Urinary bladder (tissue), 4 donors: Measurements from ENCODE around the gene ANKRD60. TPM values are rescaled to one million over a fixed set of nuclear protein-coding genes. Genes with fewer than 3 reads are reported as not detected.

Experiments
- DNase-seq: peaks from one replicate; pipeline ENCODE4 v3.0.0-alpha.2; 2015; ENCODE audit errors: extremely low spot score
- H3K27ac ChIP-seq: one replicate; pipeline ENCODE4 v1.5.1; 2013; ENCODE audit warnings: low read depth, mild to moderate bottlenecking, moderate library complexity
- H3K36me3 ChIP-seq: one replicate; pipeline ENCODE4 v1.6.1; 2013; ENCODE audit warnings: mild to moderate bottlenecking, moderate library complexity; ENCODE audit not compliant: insufficient read depth
- H3K4me1 ChIP-seq: one replicate; pipeline ENCODE4 v1.6.1; 2013; ENCODE audit warnings: mild to moderate bottlenecking, moderate library complexity; ENCODE audit not compliant: insufficient read depth
- H3K4me3 ChIP-seq: one replicate; pipeline ENCODE4 v1.5.1; 2013; ENCODE audit warnings: low read depth, low read length
- WGBS: extraction: QIAGEN DNeasy Blood & Tissue Kit; methylation state at CpG from one replicate; pipeline ENCODE4 v1.1.7; 2013; 5-methylcytosine and 5-hydroxymethylcytosine counted together
- polyA plus RNA-seq: library from polyadenylated mRNA; stranded (reverse); fragments of 200-250 nt; gene quantifications from one replicate; pipeline ENCODE4 v1.2.3, GENCODE V29; 2013
- total RNA-seq: library from RNA; depleted of rRNA; stranded (reverse); fragments of >200 nt; gene quantifications from one replicate; pipeline ENCODE4 v1.2.3, GENCODE V29; 2014
- donor health status: healthy with polysubstance abuse.
- donor health status: healthy.

The ANKRD60 gene
- total and polyA plus RNA-seq, 2 donors: not detected

DNA sequence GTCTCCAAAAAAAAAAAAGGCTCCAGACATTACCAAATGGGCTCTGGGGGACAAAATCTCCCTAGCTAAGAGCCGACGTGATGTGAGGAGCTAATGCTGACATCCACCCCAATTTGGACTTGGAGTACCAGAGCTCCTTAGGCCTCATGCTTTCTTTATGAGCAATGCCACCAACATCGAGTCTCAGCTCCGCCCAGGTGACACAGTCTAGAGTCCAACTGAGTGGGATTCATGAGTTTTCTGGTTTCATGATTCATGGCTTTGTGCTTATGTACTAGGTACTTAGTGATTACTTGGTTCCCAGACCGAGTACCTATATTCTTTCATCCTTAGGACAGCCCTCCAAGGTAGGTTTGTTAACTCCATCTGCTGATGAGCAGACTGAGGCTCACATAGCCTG is 4.4 kb downstream of the ANKRD60 start:
- DNase-seq: no peak
- Histone ChIP-seq H3K4me1 (peaks cover 1% of the 10 kb centered on the region), H3K27ac (no peak overlapping the region), H3K36me3 (no peaks in the 10 kb centered on the region), H3K4me3 (no peak overlapping the region)
- 84% methylated on average over 5 of the region's 5 CpGs for WGBS

DNA sequence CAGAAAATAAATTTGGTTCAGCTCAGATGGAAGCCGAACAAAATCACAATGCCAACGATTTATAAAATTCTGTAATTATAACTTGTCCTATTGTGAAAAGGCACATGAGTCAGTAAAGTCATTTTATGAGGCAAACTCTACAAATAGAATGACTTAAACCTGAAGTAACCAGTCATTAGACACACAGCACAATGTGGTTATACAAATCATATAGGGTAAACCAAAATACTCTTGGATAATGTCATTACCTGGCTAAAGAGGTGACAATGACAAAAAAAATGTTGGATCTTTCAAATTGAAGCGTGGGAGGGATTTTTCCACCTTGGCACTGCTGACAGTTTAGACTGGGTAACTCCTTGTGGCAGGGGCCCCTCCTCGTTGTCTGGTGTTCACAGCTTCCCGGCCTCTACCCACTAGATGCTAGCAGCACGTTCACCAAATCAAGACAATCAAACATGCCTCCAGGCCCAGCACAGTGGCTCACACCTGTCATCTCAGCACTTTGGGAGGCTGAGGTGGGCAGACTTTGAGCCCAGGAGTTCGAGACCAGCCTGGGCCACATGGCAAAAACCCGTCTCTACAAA is 5.0 kb downstream of the ANKRD60 start:
- H3K4me3 ChIP-seq: no peak overlapping the region
- 77% methylated on average over 8 of the region's 8 CpGs for WGBS
- DNase-seq: no peak
- no peak overlapping the region for H3K27ac ChIP-seq
- H3K36me3 ChIP-seq: no peaks in the 10 kb centered on the region
- H3K4me1 ChIP-seq: no peaks in the 10 kb centered on the region

DNA sequence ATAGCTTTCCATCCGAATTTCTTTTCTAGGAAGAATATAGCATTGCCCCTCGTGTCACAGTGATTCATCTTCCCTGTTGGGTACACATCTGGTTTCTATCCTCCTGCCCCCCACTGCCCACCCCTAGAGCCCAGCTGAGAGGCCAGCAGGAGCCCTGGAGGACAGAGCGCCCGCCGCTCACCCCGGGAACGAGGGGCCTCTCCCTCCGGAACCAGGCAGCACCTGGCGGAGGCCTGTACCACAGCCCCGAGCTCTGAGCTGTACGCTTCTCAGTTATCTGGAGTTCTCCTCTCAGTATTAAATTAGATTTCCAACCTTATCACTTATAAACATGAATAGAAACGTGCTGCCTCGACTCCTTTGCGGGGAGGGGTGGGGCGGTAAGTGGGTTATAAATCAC is 6.0 kb downstream of the ANKRD60 start:
- no peaks in the 10 kb centered on the region for H3K4me1 ChIP-seq
- DNase-seq: no peak
- H3K36me3 ChIP-seq: no peaks in the 10 kb centered on the region
- H3K27ac ChIP-seq: no peak overlapping the region
- WGBS: 62% methylated on average over 15 of the region's 15 CpGs
- no peak overlapping the region for H3K4me3 ChIP-seq

DNA sequence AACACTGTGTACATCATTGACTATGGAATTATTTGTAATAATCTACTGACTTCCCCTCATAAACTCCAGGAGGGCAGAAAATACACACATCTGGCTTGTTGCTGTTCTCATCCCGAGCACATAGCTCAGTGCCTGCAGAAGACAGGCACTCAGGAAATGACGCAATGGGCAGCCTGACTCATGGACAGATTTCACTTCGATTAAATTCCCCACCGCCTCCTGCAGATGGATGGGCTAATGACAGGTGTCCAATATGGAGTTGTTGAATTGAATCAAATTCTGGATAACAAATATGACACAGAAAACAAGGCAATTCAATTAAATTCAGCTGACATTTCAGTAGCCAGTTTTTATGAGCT is 9.1 kb downstream of the ANKRD60 start:
- 77% methylated on average over 4 of the region's 4 CpGs for WGBS
- H3K4me1 ChIP-seq: no peaks in the 10 kb centered on the region
- H3K36me3 ChIP-seq: no peaks in the 10 kb centered on the region
- DNase-seq: no peak
- H3K4me3 ChIP-seq: no peak overlapping the region
- H3K27ac ChIP-seq: no peak overlapping the region

DNA sequence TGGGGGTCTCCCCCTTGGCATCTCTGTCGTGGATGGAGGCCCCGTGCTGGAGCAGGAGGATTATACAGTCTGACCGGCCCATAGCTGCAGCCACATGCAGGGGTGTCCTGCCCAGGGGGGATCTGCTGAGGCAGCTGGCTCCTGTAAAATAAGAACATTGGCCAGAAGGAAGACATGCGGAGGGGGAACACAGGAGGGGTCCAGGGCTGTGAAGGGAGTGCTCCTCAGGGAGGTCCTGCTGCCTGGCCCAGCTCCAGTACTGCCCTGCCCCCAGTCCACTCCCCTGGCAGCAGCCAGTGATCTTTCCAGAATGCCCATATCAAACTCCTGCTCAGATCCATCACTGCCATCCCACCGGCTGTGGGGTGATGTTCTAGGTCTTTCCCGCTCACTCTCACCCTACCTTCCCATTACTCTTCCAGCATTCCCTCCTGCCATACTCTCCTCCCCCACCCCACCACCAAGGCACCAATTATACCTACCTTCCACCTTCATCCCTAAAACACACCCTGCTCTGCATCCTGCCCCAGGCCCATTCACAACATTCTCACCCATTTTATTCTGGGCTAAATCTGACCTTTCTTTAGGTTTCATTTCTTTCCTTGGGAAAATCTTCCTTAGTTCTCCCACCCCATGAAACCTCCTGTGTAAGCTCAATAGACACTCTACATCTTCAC is 9.7 kb downstream of the ANKRD60 start:
- no peaks in the 10 kb centered on the region for H3K36me3 ChIP-seq
- no peak overlapping the region for H3K4me3 ChIP-seq
- H3K27ac ChIP-seq: no peak overlapping the region
- no peaks in the 10 kb centered on the region for H3K4me1 ChIP-seq
- no peak for DNase-seq
- WGBS: 49% methylated on average over 6 of the region's 6 CpGs

DNA sequence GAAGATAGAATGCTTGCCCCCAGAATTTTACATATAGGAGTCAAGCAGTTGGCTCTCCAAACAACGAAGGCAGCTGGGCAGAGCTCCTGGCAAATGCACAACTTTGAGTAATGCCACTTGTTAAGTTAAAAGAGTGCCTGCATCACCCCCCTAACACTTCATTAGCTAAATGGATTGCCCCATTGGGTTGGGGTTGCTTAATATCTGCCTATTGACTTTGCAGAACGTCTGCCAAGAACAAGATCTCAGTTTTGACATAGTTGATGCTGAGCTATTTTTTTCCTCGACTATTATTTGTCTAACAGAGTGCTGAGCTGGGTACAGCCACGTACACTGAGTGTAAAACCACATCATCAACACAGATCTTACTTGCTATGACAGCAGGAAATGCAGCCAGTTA is 12.1 kb downstream of the ANKRD60 start:
- no peak for DNase-seq

DNA sequence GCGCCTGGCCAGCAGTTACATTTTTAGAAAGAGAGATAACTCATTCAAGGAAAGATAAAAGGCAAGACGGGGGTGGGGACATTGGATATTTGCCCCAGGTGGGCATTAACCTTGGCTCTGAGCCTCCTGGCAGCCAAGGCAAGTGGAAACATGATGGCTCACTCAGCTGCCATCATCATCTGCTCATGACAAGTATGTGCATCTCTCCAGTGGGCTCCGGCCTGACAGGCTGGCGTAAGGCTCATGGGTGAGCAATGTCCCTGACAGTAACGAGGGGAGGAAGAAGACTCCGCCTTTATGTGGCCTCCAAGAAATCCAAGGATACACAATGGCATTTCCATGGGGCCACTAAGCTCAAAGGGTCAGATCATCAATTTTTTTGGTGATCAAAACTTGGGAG is 13.3 kb downstream of the ANKRD60 start:
- H3K4me1 ChIP-seq: no peaks in the 10 kb centered on the region
- no peaks in the 10 kb centered on the region for H3K36me3 ChIP-seq
- no peak overlapping the region for H3K4me3 ChIP-seq
- no peak for DNase-seq
- H3K27ac ChIP-seq: no peak overlapping the region
- 89% methylated on average over 6 of the region's 6 CpGs for WGBS

More for the DNA sequence above, 12.1 kb downstream of the ANKRD60 start:
- Histone ChIP-seq H3K36me3 (no peaks in the 10 kb centered on the region), H3K4me3 (no peak overlapping the region), H3K4me1 (no peaks in the 10 kb centered on the region), H3K27ac (no peak overlapping the region)
- 47% methylated on average over 4 of the region's 4 CpGs for WGBS

DNA sequence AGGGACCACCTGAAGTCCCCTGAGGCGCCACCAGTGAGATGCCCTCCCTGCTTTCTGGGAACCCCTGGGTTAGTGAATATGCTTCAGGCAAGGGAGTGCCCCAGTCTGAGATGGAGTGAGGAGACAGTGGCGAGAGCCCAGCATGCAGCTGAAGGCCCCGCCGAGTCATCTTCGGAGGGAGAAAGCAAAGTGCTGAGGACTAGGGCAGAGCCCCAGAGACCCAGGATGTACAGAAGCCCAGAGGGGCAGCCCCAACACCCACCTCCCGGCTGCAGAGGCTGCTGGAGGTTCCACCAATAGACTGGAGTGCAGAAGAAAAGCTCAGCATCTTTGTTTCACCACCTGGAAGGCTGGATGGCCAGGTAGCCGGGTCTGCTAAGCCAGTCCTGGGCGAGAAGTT is 14.1 kb downstream of the ANKRD60 start:
- Histone ChIP-seq H3K36me3 (no peaks in the 10 kb centered on the region), H3K27ac (no peak overlapping the region), H3K4me3 (no peak overlapping the region), H3K4me1 (no peaks in the 10 kb centered on the region)
- 82% methylated on average over 8 of the region's 8 CpGs for WGBS
- no peak for DNase-seq

DNA sequence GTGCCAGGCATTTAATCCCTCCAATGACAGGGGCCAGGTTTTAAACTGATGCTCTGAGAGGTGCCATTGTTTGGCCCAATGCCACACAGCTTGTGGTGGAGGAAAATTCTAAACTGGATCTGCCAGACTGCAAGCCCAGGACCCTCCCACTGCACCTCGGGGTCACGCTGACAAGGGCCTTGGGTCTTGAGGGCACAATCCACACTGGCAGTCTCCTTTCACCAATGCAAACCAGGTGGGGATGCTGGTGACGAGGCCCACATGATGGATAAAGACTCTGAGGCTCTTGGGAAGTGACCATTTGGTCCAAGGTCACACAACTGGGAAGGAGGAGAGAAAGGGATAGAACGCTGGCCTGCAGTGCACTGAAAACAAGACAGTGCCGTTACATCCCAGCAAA is 14.7 kb downstream of the ANKRD60 start:
- Histone ChIP-seq H3K4me3 (no peak overlapping the region), H3K27ac (no peak overlapping the region), H3K4me1 (no peaks in the 10 kb centered on the region), H3K36me3 (no peaks in the 10 kb centered on the region)
- WGBS: 70% methylated on average over 5 of the region's 5 CpGs
- DNase-seq: no peak

DNA sequence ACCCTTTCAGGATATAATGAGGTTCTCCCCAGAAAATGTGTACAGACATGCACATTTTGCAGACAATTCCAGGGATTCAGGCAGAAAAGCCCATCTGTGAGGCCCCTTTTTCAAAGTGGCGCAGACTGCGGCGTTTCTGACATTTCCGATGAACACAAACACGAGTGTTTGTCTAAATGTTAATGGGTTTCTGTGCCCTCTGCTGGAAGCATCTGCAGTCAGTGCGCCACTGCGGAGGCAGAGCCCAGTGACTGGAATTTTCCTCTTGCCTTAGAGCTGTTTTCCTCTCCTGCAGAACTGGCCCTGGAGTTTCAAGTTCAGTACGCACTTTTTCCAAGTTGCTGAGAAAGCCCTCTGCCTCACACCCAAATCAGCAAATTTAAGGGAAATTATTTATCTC is 15.3 kb downstream of the ANKRD60 start:
- Histone ChIP-seq H3K4me1 (no peaks in the 10 kb centered on the region), H3K27ac (no peak overlapping the region), H3K4me3 (no peak overlapping the region), H3K36me3 (no peaks in the 10 kb centered on the region)
- WGBS: 50% methylated on average over 8 of the region's 8 CpGs
- no peak for DNase-seq

DNA sequence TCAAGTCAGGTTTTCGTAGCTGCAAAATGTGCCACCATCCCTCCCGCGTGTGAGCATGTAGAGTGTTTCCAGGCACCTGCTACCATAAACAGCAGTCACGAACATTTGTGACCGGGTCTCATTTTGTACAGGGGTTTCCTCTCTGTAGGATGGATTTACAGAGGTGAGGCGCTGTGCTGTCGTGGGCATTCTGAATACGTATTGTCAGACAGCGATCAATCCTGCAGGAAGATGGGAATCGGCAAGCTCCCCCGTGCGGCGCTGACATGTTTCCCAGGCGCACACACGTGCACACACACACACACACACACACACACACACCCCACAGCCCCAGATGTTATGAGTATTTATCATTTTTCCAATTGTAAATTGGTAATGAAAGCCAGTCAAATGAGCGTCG is 15.8 kb downstream of the ANKRD60 start:
- no peak overlapping the region for H3K4me3 ChIP-seq
- no peak for DNase-seq
- WGBS: 71% methylated on average over 17 of the region's 17 CpGs
- H3K36me3 ChIP-seq: no peaks in the 10 kb centered on the region
- H3K4me1 ChIP-seq: no peaks in the 10 kb centered on the region
- no peak overlapping the region for H3K27ac ChIP-seq

DNA sequence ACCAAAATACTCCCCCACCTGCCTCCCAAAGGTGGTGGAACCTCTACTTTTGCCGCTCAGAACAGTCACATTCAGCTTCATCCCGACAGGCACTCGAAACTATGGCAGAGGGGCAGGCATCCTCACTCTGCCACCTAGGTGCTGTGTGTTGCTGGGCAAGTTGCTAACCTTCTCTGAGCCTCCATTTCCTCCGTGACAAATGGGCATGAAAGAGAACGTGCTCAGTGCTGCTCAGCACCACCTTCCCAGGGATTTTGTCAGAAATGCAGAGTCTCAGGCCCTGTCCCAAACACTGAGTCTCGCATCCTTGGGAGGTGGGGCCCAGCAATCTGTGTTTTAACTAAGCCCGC is 18.1 kb downstream of the ANKRD60 start:
- 84% methylated on average over 7 of the region's 7 CpGs for WGBS
- DNase-seq: no peak
- Histone ChIP-seq H3K4me1 (no peaks in the 10 kb centered on the region), H3K4me3 (no peak overlapping the region), H3K27ac (no peak overlapping the region), H3K36me3 (no peaks in the 10 kb centered on the region)

DNA sequence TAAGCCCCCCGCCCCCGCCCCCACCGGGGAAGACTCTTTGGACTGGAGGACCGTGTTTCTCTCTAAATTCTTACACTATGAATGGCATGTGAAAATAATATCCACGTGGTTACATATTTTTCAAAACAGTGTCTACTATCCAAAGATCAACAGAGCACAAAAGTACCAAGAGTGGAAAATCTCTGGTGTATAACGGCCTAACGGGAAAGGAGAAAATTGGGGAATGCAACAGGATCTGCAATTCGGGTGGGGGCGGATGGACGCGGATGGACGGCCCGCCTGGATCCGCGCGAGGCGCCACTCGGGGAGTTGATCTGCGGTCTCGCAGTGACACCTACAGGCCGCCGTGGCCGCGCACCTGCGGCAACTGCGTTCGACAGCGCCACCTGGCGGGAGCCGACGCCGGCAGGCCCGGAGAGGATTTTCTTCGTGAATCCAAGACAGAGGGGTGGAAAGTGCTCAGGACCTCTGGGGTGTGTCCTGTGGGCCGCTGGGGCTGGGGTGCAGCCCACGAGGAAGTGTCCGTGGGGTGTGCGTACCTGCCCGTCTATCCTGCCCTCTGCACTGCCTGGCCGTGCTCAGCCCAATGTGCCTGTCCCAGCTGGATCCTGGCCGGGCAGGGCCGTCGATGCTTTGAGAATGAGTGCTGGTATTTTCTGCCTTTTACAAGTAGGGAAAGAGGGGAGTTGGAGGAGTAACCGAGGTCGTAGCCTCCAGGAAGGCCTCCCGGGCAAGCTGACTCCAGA is 18.6 kb downstream of the ANKRD60 start:
- H3K4me3 ChIP-seq: no peak overlapping the region
- peak; percentile 28 for DNase-seq
- 6% methylated on average over 46 of the region's 46 CpGs for WGBS

DNA sequence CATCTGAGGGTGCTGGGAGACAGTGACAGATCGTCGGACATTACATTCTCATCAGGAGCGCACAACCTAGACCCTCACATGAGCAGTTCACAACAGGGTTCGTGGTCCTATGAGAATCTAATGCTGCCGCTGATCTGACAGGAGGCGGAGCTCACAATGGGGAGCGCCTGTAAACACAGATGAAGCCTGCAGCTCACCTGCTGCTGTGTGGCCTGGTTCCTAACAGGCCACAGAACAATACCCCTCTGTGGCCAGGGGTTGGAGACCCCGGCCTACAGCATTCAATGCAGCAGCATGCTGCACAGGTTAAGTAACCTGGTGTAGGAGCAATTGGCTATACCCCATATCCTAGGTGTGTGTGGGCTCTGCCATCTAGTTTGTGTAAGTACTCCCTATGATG is 19.5 kb downstream of the ANKRD60 start:
- no peak overlapping the region for H3K27ac ChIP-seq
- no peak overlapping the region for H3K4me3 ChIP-seq
- WGBS: 72% methylated on average over 8 of the region's 8 CpGs
- H3K36me3 ChIP-seq: no peaks in the 10 kb centered on the region
- DNase-seq: no peak
- H3K4me1 ChIP-seq: no peaks in the 10 kb centered on the region

More for the DNA sequence above, 18.6 kb downstream of the ANKRD60 start:
- Histone ChIP-seq H3K36me3 (no peaks in the 10 kb centered on the region), H3K27ac (no peak overlapping the region), H3K4me1 (no peaks in the 10 kb centered on the region)
